Measurements from ENCODE around the gene TMEM74B.

Gene TMEM74B

GRCh38 chr20:1214838-1215261, 30.1 kb upstream of the TMEM74B start:
- no peak overlapping the region for H3K9ac ChIP-seq (ENCODE audit: low read length)
- no peaks in the 10 kb centered on the region for H3K9me3 ChIP-seq (ENCODE audit: control insufficient read depth, low read length)
- H3K36me3 ChIP-seq (ENCODE audit: control insufficient read depth, insufficient read depth, low read length, severe bottlenecking), result no peaks in the 10 kb centered on the region
- H3K4me1 ChIP-seq (ENCODE audit: control insufficient read depth, insufficient read depth, low read length), result peaks cover 7% of the 10 kb centered on the region
- peaks cover 8% of the 10 kb centered on the region for H3K27me3 ChIP-seq (replicated peaks; ENCODE audit: control insufficient read depth, insufficient read depth, low read length)
- no peak for DNase-seq (ENCODE audit: low read depth)
- no peak overlapping the region for H3K4me3 ChIP-seq (ENCODE audit: low read length)

GRCh38 chr20:1212607-1213396, 28.0 kb upstream of the TMEM74B start:
- H3K4me3 ChIP-seq (ENCODE audit: low read length), result no peak overlapping the region
- H3K36me3 ChIP-seq (ENCODE audit: control insufficient read depth, insufficient read depth, low read length, severe bottlenecking), result no peaks in the 10 kb centered on the region
- H3K9me3 ChIP-seq (ENCODE audit: control insufficient read depth, low read length), result no peaks in the 10 kb centered on the region
- no peak overlapping the region for H3K9ac ChIP-seq (ENCODE audit: low read length)
- H3K27me3 ChIP-seq (replicated peaks; ENCODE audit: control insufficient read depth, insufficient read depth, low read length), result peaks cover 21% of the 10 kb centered on the region
- peaks cover 7% of the 10 kb centered on the region for H3K4me1 ChIP-seq (ENCODE audit: control insufficient read depth, insufficient read depth, low read length)
- DNase-seq (ENCODE audit: low read depth), result peak; percentile 90

GRCh38 chr20:1212023-1212422, 27.2 kb upstream of the TMEM74B start:
- Histone ChIP-seq H3K9me3 (ENCODE audit: control insufficient read depth, low read length) (no peaks in the 10 kb centered on the region), H3K4me1 (ENCODE audit: control insufficient read depth, insufficient read depth, low read length) (peaks cover 7% of the 10 kb centered on the region), H3K36me3 (ENCODE audit: control insufficient read depth, insufficient read depth, low read length, severe bottlenecking) (no peaks in the 10 kb centered on the region), H3K4me3 (ENCODE audit: low read length) (no peak overlapping the region), H3K27me3 (replicated peaks; ENCODE audit: control insufficient read depth, insufficient read depth, low read length) (peaks cover 27% of the 10 kb centered on the region), H3K9ac (ENCODE audit: low read length) (no peak overlapping the region)
- no peak for DNase-seq (ENCODE audit: low read depth)

GRCh38 chr20:1210501-1210900, 25.7 kb upstream of the TMEM74B start:
- no peaks in the 10 kb centered on the region for H3K36me3 ChIP-seq (ENCODE audit: control insufficient read depth, insufficient read depth, low read length, severe bottlenecking)
- DNase-seq (ENCODE audit: low read depth), result no peak
- H3K4me3 ChIP-seq (ENCODE audit: low read length), result no peak overlapping the region
- H3K27me3 ChIP-seq (replicated peaks; ENCODE audit: control insufficient read depth, insufficient read depth, low read length), result peaks cover 31% of the 10 kb centered on the region
- no peaks in the 10 kb centered on the region for H3K9me3 ChIP-seq (ENCODE audit: control insufficient read depth, low read length)
- peaks cover 11% of the 10 kb centered on the region for H3K4me1 ChIP-seq (ENCODE audit: control insufficient read depth, insufficient read depth, low read length)
- H3K9ac ChIP-seq (ENCODE audit: low read length), result no peak overlapping the region

- no peak overlapping the region for H3K4me3 ChIP-seq (ENCODE audit: low read length)
- no peaks in the 10 kb centered on the region for H3K9me3 ChIP-seq (ENCODE audit: control insufficient read depth, low read length)
- no peaks in the 10 kb centered on the region for H3K36me3 ChIP-seq (ENCODE audit: control insufficient read depth, insufficient read depth, low read length, severe bottlenecking)
- peaks cover 30% of the 10 kb centered on the region for H3K27me3 ChIP-seq (replicated peaks; ENCODE audit: control insufficient read depth, insufficient read depth, low read length)
- no peak for DNase-seq (ENCODE audit: low read depth)
- peaks cover 11% of the 10 kb centered on the region for H3K4me1 ChIP-seq (ENCODE audit: control insufficient read depth, insufficient read depth, low read length)
- H3K9ac ChIP-seq (ENCODE audit: low read length), result no peak overlapping the region
These were observed 24.9 kb upstream of the TMEM74B start for GRCh38 chr20:1209447-1210387.

- peaks cover 23% of the 10 kb centered on the region for H3K4me1 ChIP-seq (ENCODE audit: control insufficient read depth, insufficient read depth, low read length)
- peaks cover 43% of the 10 kb centered on the region for H3K27me3 ChIP-seq (replicated peaks; ENCODE audit: control insufficient read depth, insufficient read depth, low read length)
- H3K4me3 ChIP-seq (ENCODE audit: low read length), result no peak overlapping the region
- no peaks in the 10 kb centered on the region for H3K36me3 ChIP-seq (ENCODE audit: control insufficient read depth, insufficient read depth, low read length, severe bottlenecking)
- H3K9ac ChIP-seq (ENCODE audit: low read length), result no peak overlapping the region
- H3K9me3 ChIP-seq (ENCODE audit: control insufficient read depth, low read length), result no peaks in the 10 kb centered on the region
- DNase-seq (ENCODE audit: low read depth), result no peak
These were observed 22.6 kb upstream of the TMEM74B start for GRCh38 chr20:1207293-1207878.

GRCh38 chr20:1206366-1207148, 21.8 kb upstream of the TMEM74B start:
- peaks cover 44% of the 10 kb centered on the region for H3K27me3 ChIP-seq (replicated peaks; ENCODE audit: control insufficient read depth, insufficient read depth, low read length)
- H3K4me3 ChIP-seq (ENCODE audit: low read length), result no peak overlapping the region
- no peaks in the 10 kb centered on the region for H3K9me3 ChIP-seq (ENCODE audit: control insufficient read depth, low read length)
- H3K4me1 ChIP-seq (ENCODE audit: control insufficient read depth, insufficient read depth, low read length), result peaks cover 23% of the 10 kb centered on the region
- H3K9ac ChIP-seq (ENCODE audit: low read length), result no peak overlapping the region
- DNase-seq (ENCODE audit: low read depth), result no peak
- no peaks in the 10 kb centered on the region for H3K36me3 ChIP-seq (ENCODE audit: control insufficient read depth, insufficient read depth, low read length, severe bottlenecking)

GRCh38 chr20:1205802-1206201, 21.0 kb upstream of the TMEM74B start:
- DNase-seq (ENCODE audit: low read depth), result no peak
- Histone ChIP-seq H3K4me3 (ENCODE audit: low read length) (no peak overlapping the region), H3K9me3 (ENCODE audit: control insufficient read depth, low read length) (no peaks in the 10 kb centered on the region), H3K27me3 (replicated peaks; ENCODE audit: control insufficient read depth, insufficient read depth, low read length) (peaks cover 44% of the 10 kb centered on the region), H3K9ac (ENCODE audit: low read length) (no peak overlapping the region), H3K36me3 (ENCODE audit: control insufficient read depth, insufficient read depth, low read length, severe bottlenecking) (no peaks in the 10 kb centered on the region), H3K4me1 (ENCODE audit: control insufficient read depth, insufficient read depth, low read length) (peaks cover 23% of the 10 kb centered on the region)

- H3K36me3 ChIP-seq (ENCODE audit: control insufficient read depth, insufficient read depth, low read length, severe bottlenecking), result no peaks in the 10 kb centered on the region
- DNase-seq (ENCODE audit: low read depth), result no peak
- H3K4me3 ChIP-seq (ENCODE audit: low read length), result no peak overlapping the region
- H3K4me1 ChIP-seq (ENCODE audit: control insufficient read depth, insufficient read depth, low read length), result peaks cover 17% of the 10 kb centered on the region
- no peak overlapping the region for H3K9ac ChIP-seq (ENCODE audit: low read length)
- peaks cover 43% of the 10 kb centered on the region for H3K27me3 ChIP-seq (replicated peaks; ENCODE audit: control insufficient read depth, insufficient read depth, low read length)
- no peaks in the 10 kb centered on the region for H3K9me3 ChIP-seq (ENCODE audit: control insufficient read depth, low read length)
These were observed 19.8 kb upstream of the TMEM74B start for GRCh38 chr20:1204576-1204975.

GRCh38 chr20:1204113-1204512, 19.3 kb upstream of the TMEM74B start:
- DNase-seq (ENCODE audit: low read depth), result no peak
- peaks cover 39% of the 10 kb centered on the region for H3K27me3 ChIP-seq (replicated peaks; ENCODE audit: control insufficient read depth, insufficient read depth, low read length)
- no peaks in the 10 kb centered on the region for H3K36me3 ChIP-seq (ENCODE audit: control insufficient read depth, insufficient read depth, low read length, severe bottlenecking)
- no peak overlapping the region for H3K4me3 ChIP-seq (ENCODE audit: low read length)
- H3K9me3 ChIP-seq (ENCODE audit: control insufficient read depth, low read length), result no peaks in the 10 kb centered on the region
- no peak overlapping the region for H3K9ac ChIP-seq (ENCODE audit: low read length)
- H3K4me1 ChIP-seq (ENCODE audit: control insufficient read depth, insufficient read depth, low read length), result peaks cover 17% of the 10 kb centered on the region
